GM23338 (cell line): ENCODE data around the gene SLC41A2. TPM values are rescaled to one million over a fixed set of nuclear protein-coding genes. Genes with fewer than 3 reads are reported as not detected.

Experiments used
- ATAC-seq: fragments of 200-7000 bp; cut with Tn5 transposase; 3 replicates; pipeline ENCODE4 v1.9.1; 2020
- DNase-seq: peaks from one replicate; pipeline ENCODE4 v3.0.0-alpha.2; 2015; ENCODE audit warnings: low spot score
- H2AFZ ChIP-seq: fragments of 200-600 bp; sonication (generic); 2 replicates; pipeline ENCODE4 v1.8.0; 2016; ENCODE audit warnings: antibody characterized with exemption, mild to moderate bottlenecking, moderate library complexity
- H3F3A ChIP-seq: fragments of 200-600 bp; sonication (generic); replicated peaks from 2 replicates; pipeline ENCODE4 v1.8.0; 2017; ENCODE audit warnings: antibody characterized with exemption, mixed run types, low read depth
- H3K27ac ChIP-seq: fragments of 200-600 bp; sonication (generic); 2 replicates; pipeline ENCODE4 v1.6.1; 2016; ENCODE audit warnings: low read depth
- H3K27me3 ChIP-seq: fragments of 200-600 bp; sonication (generic); 2 replicates; pipeline ENCODE4 v1.8.0; 2016; ENCODE audit warnings: mild to moderate bottlenecking, mixed run types, moderate library complexity; ENCODE audit not compliant: insufficient read depth
- H3K36me3 ChIP-seq: fragments of 200-600 bp; sonication (generic); 2 replicates; pipeline ENCODE4 v1.8.0; 2016; ENCODE audit warnings: mild to moderate bottlenecking; ENCODE audit not compliant: insufficient read depth
- H3K4me1 ChIP-seq: fragments of 200-600 bp; sonication (generic); 2 replicates; pipeline ENCODE4 v1.8.0; 2016; ENCODE audit warnings: mild to moderate bottlenecking, moderate library complexity; ENCODE audit not compliant: insufficient read depth
- H3K4me2 ChIP-seq: fragments of 200-600 bp; sonication (generic); 2 replicates; pipeline ENCODE4 v1.7.1; 2017; ENCODE audit warnings: mixed run types
- H3K4me3 ChIP-seq: fragments of 200-600 bp; sonication (generic); 2 replicates; pipeline ENCODE4 v1.6.1; 2016; ENCODE audit warnings: mixed run types
- H3K79me2 ChIP-seq: fragments of 200-600 bp; sonication (generic); replicated peaks from 2 replicates; pipeline ENCODE4 v1.8.0; 2017; ENCODE audit warnings: mild to moderate bottlenecking; ENCODE audit not compliant: insufficient read depth
- H3K9me2 ChIP-seq: fragments of 200-600 bp; sonication (generic); 2 replicates; pipeline ENCODE4 v1.8.0; 2017; ENCODE audit not compliant: insufficient read depth
- H4K20me1 ChIP-seq: fragments of 200-600 bp; sonication (generic); replicated peaks from 2 replicates; pipeline ENCODE4 v1.8.0; 2017; ENCODE audit warnings: mild to moderate bottlenecking; ENCODE audit not compliant: insufficient read depth
- H3K27ac Mint-ChIP-seq: 2 replicates; pipeline ENCODE4 v1.8.0; 2020; ENCODE audit warnings: inconsistent platforms, mild to moderate bottlenecking, moderate library complexity, mixed read lengths
- H3K27me3 Mint-ChIP-seq: 3 replicates; pipeline ENCODE4 v1.8.0; 2022; ENCODE audit warnings: low read depth, mild to moderate bottlenecking, moderate library complexity, mixed read lengths, inconsistent platforms; ENCODE audit not compliant: insufficient read depth, poor library complexity
- H3K36me3 Mint-ChIP-seq: 3 replicates; pipeline ENCODE4 v1.8.0; 2021; ENCODE audit warnings: low read depth, mild to moderate bottlenecking, inconsistent platforms, moderate library complexity, mixed read lengths
- H3K4me1 Mint-ChIP-seq: 3 replicates; pipeline ENCODE4 v1.8.0; 2020; ENCODE audit warnings: mild to moderate bottlenecking, inconsistent platforms, mixed read lengths
- H3K4me3 Mint-ChIP-seq: 3 replicates; pipeline ENCODE4 v1.8.0; 2021; ENCODE audit warnings: moderate library complexity, mild to moderate bottlenecking, inconsistent platforms, mixed read lengths
- H3K9me3 Mint-ChIP-seq: 3 replicates; pipeline ENCODE4 v1.8.0; 2020; ENCODE audit warnings: moderate library complexity, mild to moderate bottlenecking, inconsistent platforms, mixed read lengths
- EZH2 ChIP-seq: fragments of 200-600 bp; sonication (generic); IDR thresholded peaks from one replicate; pipeline ENCODE4 v1.8.0; 2017; ENCODE audit warnings: antibody characterized with exemption, mild to moderate bottlenecking, low read depth; ENCODE audit not compliant: unreplicated experiment
- JUNB ChIP-seq: IDR thresholded peaks from one replicate; pipeline ENCODE4 v1.6.1; 2016; ENCODE audit warnings: antibody characterized with exemption; ENCODE audit not compliant: unreplicated experiment
- STAT1 ChIP-seq: IDR thresholded peaks from one replicate; pipeline ENCODE4 v1.6.1; 2016; ENCODE audit warnings: antibody characterized with exemption; ENCODE audit not compliant: unreplicated experiment
- ZNF114 ChIP-seq: fragments of 250-450 bp; sonication (Bioruptor Pico); IDR thresholded peaks from 2 replicates; pipeline ENCODE4 v1.5.0; 2020; ENCODE audit warnings: mild to moderate bottlenecking, moderate library complexity
- ZNF331 ChIP-seq: fragments of 250-450 bp; sonication (Bioruptor Pico); IDR thresholded peaks from 2 replicates; pipeline ENCODE4 v1.5.0; 2020; ENCODE audit warnings: low read depth, mild to moderate bottlenecking, moderate library complexity
- polyA plus RNA-seq: library from polyadenylated mRNA; unstranded; fragments of >200 nt; fragmentation: Nextera tagmentation; extraction: Ambion mirVana; gene quantifications from 2 replicates; pipeline ENCODE4 v1.2.1, GENCODE V29; 2016
- total RNA-seq: library from RNA; depleted of rRNA; stranded (reverse); fragments of >200 nt; shearing (Covaris generic); gene quantifications from 2 replicates; pipeline ENCODE4 v1.2.3, GENCODE V29; 2014
- TF ChIP-seq, protein P1 (sequence below): IDR thresholded peaks from 2 replicates; pipeline ENCODE4 v1.6.1; 2016; ENCODE audit warnings: antibody characterized with exemption
- TF ChIP-seq, protein P2 (sequence below), 2 experiments: fragments of 200-600 bp in 1 of 2; sonication (generic) in 1 of 2; conservative IDR thresholded peaks; 2 replicates each; pipeline versions ENCODE4 v1.5.1 to v1.6.1; 2016 to 2017; ENCODE audit warnings: antibody characterized with exemption in 2 of 2, low read depth in 2 of 2, mild to moderate bottlenecking in 2 of 2, moderate library complexity in 1 of 2
- TF ChIP-seq, protein P3 (sequence below): fragments of 250-450 bp; sonication (Bioruptor Pico); IDR thresholded peaks from 2 replicates; pipeline ENCODE4 v1.5.0; 2020; ENCODE audit warnings: mild to moderate bottlenecking, moderate library complexity
- TF ChIP-seq, protein P4 (sequence below): IDR thresholded peaks from one replicate; pipeline ENCODE4 v1.6.1; 2018; ENCODE audit warnings: antibody characterized with exemption; ENCODE audit not compliant: unreplicated experiment

Gene SLC41A2
- total and polyA plus RNA-seq, 2 experiments from 2014 or later: 1.5 to 6.8 TPM

DNA sequence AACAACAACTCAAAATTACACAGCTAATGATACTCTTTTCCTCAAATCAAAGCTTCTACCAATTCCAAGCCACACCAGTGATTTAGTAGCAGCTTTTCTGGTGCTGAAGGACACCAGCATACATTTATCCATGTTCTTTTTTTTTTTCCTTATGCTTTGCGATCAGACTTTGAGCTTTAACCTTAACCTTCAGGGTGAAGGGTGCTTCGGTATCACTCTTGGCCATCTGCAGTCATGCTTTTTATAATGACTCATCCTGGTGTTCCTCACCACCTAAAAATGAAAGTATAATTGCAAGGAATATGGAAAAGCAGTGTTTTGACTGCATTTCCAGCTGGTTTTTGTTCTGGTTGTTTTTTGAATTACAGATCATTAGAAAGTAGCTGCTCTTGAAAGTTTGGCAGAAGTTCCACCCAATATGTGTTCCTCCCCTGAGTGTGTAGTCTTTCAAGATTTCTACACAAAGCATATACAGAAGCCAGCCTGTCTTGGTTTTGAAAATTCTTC, 1.3 kb upstream of the SLC41A2 start:
- Mint-ChIP-seq H3K9me3 (no peaks in the 10 kb centered on the region), H3K4me1 (peaks cover 18% of the 10 kb centered on the region; the same call in 2 of the 3 replicates), H3K27me3 (peaks cover 19% of the 10 kb centered on the region), H3K27ac (no peak overlapping the region), H3K36me3 (no peaks in the 10 kb centered on the region), H3K4me3 (peak overlapping the region; percentile 88)
- Histone ChIP-seq H3F3A (0 out of 2 replicates have a peak, but pooled peaks cover 6% of the 10 kb centered on the region), H3K4me2 (peak overlapping the region; percentile 89; the same call in 1 of the 2 replicates), H3K27ac (no peak overlapping the region), H3K27me3 (peaks cover 35% of the 10 kb centered on the region), H3K36me3 (no peaks in the 10 kb centered on the region), H3K4me1 (0 out of 2 replicates have a peak, but pooled peaks cover 9% of the 10 kb centered on the region), H3K79me2 (no peaks in the 10 kb centered on the region), H4K20me1 (peaks cover 5% of the 10 kb centered on the region), H2AFZ (peak overlapping the region; percentile 99; the same call in 1 of the 2 replicates), H3K9me2 (no peaks in the 10 kb centered on the region), H3K4me3 (no peak overlapping the region; the same call in 1 of the 2 replicates)
- DNase-seq (no peak), ATAC-seq (no peak)
- TF ChIP-seq ZNF114: no peak
- TF ChIP-seq, protein P1, sequence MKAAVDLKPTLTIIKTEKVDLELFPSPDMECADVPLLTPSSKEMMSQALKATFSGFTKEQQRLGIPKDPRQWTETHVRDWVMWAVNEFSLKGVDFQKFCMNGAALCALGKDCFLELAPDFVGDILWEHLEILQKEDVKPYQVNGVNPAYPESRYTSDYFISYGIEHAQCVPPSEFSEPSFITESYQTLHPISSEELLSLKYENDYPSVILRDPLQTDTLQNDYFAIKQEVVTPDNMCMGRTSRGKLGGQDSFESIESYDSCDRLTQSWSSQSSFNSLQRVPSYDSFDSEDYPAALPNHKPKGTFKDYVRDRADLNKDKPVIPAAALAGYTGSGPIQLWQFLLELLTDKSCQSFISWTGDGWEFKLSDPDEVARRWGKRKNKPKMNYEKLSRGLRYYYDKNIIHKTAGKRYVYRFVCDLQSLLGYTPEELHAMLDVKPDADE: no peak
- TF ChIP-seq STAT1: no peak
- TF ChIP-seq, protein P2, sequence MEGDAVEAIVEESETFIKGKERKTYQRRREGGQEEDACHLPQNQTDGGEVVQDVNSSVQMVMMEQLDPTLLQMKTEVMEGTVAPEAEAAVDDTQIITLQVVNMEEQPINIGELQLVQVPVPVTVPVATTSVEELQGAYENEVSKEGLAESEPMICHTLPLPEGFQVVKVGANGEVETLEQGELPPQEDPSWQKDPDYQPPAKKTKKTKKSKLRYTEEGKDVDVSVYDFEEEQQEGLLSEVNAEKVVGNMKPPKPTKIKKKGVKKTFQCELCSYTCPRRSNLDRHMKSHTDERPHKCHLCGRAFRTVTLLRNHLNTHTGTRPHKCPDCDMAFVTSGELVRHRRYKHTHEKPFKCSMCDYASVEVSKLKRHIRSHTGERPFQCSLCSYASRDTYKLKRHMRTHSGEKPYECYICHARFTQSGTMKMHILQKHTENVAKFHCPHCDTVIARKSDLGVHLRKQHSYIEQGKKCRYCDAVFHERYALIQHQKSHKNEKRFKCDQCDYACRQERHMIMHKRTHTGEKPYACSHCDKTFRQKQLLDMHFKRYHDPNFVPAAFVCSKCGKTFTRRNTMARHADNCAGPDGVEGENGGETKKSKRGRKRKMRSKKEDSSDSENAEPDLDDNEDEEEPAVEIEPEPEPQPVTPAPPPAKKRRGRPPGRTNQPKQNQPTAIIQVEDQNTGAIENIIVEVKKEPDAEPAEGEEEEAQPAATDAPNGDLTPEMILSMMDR (conservative IDR thresholded peaks at IDR 0.05; ENCODE audit: low read depth in 2 of 2): no peak
- no peak for TF ChIP-seq ZNF331
- no peak for TF ChIP-seq EZH2
- TF ChIP-seq, protein P3, sequence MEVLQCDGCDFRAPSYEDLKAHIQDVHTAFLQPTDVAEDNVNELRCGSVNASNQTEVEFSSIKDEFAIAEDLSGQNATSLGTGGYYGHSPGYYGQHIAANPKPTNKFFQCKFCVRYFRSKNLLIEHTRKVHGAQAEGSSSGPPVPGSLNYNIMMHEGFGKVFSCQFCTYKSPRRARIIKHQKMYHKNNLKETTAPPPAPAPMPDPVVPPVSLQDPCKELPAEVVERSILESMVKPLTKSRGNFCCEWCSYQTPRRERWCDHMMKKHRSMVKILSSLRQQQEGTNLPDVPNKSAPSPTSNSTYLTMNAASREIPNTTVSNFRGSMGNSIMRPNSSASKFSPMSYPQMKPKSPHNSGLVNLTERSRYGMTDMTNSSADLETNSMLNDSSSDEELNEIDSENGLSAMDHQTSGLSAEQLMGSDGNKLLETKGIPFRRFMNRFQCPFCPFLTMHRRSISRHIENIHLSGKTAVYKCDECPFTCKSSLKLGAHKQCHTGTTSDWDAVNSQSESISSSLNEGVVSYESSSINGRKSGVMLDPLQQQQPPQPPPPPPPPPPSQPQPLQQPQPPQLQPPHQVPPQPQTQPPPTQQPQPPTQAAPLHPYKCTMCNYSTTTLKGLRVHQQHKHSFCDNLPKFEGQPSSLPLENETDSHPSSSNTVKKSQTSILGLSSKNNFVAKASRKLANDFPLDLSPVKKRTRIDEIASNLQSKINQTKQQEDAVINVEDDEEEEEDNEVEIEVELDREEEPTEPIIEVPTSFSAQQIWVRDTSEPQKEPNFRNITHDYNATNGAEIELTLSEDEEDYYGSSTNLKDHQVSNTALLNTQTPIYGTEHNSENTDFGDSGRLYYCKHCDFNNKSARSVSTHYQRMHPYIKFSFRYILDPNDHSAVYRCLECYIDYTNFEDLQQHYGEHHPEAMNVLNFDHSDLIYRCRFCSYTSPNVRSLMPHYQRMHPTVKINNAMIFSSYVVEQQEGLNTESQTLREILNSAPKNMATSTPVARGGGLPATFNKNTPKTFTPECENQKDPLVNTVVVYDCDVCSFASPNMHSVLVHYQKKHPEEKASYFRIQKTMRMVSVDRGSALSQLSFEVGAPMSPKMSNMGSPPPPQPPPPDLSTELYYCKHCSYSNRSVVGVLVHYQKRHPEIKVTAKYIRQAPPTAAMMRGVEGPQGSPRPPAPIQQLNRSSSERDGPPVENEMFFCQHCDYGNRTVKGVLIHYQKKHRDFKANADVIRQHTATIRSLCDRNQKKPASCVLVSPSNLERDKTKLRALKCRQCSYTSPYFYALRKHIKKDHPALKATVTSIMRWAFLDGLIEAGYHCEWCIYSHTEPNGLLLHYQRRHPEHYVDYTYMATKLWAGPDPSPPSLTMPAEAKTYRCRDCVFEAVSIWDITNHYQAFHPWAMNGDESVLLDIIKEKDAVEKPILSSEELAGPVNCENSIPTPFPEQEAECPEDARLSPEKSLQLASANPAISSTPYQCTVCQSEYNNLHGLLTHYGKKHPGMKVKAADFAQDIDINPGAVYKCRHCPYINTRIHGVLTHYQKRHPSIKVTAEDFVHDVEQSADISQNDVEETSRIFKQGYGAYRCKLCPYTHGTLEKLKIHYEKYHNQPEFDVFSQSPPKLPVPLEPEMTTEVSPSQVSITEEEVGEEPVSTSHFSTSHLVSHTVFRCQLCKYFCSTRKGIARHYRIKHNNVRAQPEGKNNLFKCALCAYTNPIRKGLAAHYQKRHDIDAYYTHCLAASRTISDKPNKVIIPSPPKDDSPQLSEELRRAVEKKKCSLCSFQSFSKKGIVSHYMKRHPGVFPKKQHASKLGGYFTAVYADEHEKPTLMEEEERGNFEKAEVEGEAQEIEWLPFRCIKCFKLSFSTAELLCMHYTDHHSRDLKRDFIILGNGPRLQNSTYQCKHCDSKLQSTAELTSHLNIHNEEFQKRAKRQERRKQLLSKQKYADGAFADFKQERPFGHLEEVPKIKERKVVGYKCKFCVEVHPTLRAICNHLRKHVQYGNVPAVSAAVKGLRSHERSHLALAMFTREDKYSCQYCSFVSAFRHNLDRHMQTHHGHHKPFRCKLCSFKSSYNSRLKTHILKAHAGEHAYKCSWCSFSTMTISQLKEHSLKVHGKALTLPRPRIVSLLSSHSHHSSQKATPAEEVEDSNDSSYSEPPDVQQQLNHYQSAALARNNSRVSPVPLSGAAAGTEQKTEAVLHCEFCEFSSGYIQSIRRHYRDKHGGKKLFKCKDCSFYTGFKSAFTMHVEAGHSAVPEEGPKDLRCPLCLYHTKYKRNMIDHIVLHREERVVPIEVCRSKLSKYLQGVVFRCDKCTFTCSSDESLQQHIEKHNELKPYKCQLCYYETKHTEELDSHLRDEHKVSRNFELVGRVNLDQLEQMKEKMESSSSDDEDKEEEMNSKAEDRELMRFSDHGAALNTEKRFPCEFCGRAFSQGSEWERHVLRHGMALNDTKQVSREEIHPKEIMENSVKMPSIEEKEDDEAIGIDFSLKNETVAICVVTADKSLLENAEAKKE: no peak
- TF ChIP-seq JUNB: no peak
- TF ChIP-seq, protein P4, sequence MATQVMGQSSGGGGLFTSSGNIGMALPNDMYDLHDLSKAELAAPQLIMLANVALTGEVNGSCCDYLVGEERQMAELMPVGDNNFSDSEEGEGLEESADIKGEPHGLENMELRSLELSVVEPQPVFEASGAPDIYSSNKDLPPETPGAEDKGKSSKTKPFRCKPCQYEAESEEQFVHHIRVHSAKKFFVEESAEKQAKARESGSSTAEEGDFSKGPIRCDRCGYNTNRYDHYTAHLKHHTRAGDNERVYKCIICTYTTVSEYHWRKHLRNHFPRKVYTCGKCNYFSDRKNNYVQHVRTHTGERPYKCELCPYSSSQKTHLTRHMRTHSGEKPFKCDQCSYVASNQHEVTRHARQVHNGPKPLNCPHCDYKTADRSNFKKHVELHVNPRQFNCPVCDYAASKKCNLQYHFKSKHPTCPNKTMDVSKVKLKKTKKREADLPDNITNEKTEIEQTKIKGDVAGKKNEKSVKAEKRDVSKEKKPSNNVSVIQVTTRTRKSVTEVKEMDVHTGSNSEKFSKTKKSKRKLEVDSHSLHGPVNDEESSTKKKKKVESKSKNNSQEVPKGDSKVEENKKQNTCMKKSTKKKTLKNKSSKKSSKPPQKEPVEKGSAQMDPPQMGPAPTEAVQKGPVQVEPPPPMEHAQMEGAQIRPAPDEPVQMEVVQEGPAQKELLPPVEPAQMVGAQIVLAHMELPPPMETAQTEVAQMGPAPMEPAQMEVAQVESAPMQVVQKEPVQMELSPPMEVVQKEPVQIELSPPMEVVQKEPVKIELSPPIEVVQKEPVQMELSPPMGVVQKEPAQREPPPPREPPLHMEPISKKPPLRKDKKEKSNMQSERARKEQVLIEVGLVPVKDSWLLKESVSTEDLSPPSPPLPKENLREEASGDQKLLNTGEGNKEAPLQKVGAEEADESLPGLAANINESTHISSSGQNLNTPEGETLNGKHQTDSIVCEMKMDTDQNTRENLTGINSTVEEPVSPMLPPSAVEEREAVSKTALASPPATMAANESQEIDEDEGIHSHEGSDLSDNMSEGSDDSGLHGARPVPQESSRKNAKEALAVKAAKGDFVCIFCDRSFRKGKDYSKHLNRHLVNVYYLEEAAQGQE: no peak
